ENCODE measurements around the gene ACOD1. TPM values are rescaled to one million over a fixed set of nuclear protein-coding genes. Genes with fewer than 3 reads are reported as not detected.
"Not testable (repeated sequence)": the region's sequence is repeated elsewhere in the genome, so short reads cannot be mapped to it uniquely, and the experiment has no call there.

ACOD1 gene
- total RNA-seq (2014; rRNA removed; shearing (Covaris generic)) = not detected in 2 replicates

DNA sequence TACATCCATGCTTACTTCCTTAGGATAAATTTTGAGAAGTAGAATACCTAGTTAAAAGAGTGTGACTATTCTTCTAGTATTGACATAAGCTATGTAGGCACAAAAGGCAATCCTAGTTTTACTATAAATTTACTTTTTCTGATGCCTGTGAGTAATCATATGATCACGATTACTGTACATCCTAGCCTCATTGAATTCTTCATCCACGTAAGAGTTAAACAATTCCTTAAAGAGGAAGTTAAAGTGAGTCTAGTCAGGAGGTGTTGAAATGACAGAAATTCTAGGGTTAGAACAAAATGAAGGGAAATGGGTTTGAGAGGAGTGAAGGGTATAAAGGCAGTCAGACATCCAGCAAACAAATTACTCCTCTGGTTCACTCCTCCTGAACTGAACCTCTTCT, at the start of gene ACOD1:
ACOD1 (plus strand) TSS at position 363 of the 400 bp plus-strand sequence. CDS start 48 bp downstream, outside the sequence.
- DNase-seq (ENCODE audit: low read depth) = no peak

DNA sequence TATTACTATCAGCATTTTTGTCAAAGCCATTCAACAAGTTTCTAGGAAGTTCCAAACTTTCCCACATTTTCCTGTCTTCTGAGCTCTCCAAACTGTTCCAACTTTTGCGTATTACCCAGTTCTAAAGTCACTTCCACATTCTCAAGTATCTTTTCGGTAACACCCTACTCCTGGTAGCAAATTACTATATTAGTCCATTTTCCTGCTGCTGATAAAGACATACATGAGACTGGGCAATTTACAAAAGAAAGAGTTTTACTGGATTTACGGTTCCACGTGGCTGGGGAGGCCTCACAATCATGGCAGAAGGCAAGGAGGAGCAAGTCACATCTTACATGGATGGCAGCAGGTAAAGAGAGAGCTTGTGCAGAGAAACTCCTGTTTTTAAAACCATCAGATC, 49.2 kb upstream of the ACOD1 start:
- not testable (repeated sequence) for DNase-seq (ENCODE audit: low read depth)

GRCh38 chr13:76903544-76904162, 44.7 kb upstream of the ACOD1 start:
- DNase-seq (ENCODE audit: low read depth) = peak; percentile 60

DNA sequence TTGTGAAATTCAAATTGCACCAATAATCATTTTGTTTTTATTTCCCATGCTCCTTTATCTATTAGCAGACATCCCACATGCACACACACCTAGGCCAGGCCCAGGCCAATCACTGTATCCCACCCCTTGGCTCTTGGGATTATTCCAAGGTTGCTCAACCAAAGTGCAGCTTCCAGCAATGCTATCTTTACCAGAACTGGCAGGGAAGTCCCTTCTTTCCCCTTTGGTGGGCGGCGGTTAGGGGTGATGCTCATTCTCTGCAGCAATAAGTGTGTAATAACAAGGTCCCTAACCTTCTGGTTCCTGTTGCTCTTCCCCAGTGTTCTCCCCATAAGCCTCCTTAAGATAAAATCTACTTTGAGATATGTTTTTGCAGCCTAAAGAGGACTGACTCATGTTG, 43.8 kb upstream of the ACOD1 start:
- no peak for DNase-seq (ENCODE audit: low read depth)

- DNase-seq (ENCODE audit: low read depth) = no peak
Measured at GRCh38 chr13:76912476-76912875, 35.8 kb upstream of the ACOD1 start.

DNA sequence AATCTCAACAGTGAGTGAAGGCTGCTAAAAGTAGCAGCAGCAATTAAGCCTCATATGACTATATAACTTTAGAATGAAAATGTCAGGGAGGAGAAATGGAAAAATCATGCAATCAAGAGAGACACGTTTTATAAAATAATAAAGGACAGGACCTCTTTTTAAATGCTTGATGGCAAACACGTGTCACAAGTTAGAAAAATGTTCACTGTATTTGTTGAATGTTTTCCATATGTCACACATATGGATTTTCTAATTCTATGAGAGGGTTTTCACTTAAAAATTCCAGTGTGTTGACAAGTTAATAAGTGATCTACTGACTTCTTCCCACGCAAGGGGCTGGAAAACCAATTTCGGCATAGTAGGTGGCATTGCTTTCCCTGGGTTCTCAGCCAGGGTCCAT, 34.4 kb upstream of the ACOD1 start:
- no peak for DNase-seq (ENCODE audit: low read depth)

GRCh38 chr13:76917095-76917494, 31.2 kb upstream of the ACOD1 start:
- DNase-seq (ENCODE audit: low read depth) = no peak

DNA sequence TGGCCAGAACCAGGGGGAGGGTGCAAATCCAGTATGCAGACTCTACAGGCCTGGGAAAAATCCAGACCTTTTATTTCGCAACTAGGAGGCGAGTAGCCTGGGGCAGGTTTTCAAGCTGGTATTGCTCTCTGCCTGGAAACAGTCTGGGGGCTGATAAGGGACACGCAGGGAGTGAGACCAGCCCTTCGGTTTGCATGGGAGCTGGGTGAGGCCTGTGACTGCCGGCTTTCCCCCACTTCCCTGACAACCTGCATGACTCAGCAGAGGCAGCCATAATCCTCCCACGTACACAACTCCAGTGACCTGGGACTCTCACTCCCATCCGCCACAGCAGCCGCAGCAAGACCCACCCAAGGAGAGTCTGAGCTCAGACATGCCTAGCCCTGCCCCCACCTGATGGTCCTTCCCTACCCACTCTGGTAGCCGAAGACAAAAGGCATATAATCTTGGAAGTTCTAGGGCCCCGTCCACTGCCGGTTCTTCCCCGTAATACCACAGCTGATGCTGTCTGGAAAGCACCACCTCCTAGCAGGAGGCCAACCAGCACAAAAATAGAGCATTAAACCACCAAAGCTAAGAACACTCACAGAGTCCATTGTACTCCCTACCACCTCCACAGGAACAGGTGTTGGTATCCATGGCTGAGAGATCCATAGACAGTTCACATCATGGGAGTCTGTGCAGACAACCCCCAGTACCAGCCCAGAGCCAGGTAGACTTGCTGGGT, 30.4 kb upstream of the ACOD1 start:
- peak; percentile 23 for DNase-seq (ENCODE audit: low read depth)

GRCh38 chr13:76921516-76921915, 26.8 kb upstream of the ACOD1 start:
- no peak for DNase-seq (ENCODE audit: low read depth)

DNA sequence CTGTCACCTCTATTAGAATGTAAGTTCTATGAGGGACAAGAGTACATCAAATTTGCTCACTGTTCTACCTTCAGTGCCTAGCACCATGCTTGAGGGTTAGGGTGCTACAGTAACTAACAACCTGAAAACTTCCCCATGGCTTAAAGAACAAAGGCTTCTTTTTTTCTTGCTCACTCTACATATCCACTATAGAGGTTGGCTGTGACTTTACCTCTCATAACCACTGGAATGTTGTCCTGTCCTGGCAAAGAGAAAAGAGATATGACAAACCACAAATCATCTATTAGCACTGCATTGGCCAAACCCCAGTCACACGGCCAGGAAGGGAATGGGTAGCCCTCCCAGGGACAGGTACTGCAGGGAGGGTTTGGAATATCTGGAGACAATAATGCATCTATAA, 23.2 kb upstream of the ACOD1 start:
- DNase-seq (ENCODE audit: low read depth) = no peak

GRCh38 chr13:76927955-76928354, 20.4 kb upstream of the ACOD1 start:
- DNase-seq (ENCODE audit: low read depth) = no peak

GRCh38 chr13:76928456-76928855, 19.9 kb upstream of the ACOD1 start:
- no peak for DNase-seq (ENCODE audit: low read depth)

DNA sequence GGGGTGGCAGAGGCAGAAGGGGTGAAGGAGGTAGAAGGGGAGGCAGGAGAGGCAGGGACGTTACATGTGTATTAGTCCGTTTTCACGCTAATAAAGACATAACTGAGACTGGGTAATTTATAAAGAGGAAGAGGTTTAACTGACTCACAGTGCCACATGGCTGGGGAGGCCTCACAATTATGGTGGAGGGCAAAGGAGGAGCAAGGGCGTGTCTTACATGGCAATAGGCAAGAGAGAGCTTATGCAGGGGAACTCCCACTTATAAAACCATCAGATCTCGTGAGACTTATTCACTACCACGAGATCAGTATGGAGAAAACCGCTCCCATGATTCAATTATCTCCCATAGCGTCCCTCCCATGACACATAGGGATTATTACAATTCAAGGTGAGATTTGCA, 19.0 kb upstream of the ACOD1 start:
- DNase-seq (ENCODE audit: low read depth) = no peak

DNA sequence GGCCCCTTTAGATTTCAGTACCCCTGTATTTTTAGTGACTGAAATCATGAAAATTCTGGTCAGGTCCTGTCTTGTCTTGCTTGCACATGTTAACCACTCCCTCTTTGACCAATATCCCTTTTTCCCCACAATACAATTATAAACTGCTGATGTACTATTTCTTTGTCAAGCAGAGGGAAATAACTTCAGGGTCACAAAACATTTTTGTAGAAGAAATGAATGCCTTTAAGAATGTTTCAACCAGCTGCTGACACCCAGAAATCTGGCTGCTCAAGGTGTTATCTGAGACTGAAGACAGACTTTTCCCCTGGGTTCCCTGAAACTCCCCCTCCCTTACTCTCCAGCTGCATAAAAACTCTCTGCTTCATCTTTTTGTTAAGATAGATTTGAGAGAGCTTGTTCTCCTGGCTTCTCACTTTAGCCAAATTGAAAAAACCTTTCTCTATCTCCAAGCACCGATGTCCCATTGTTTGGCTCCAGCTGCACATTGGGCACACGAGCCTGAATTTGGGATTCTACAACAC, 18.4 kb upstream of the ACOD1 start:
- no peak for DNase-seq (ENCODE audit: low read depth)

- no peak for DNase-seq (ENCODE audit: low read depth)
Measured at GRCh38 chr13:76932076-76932475, 16.2 kb upstream of the ACOD1 start.

- DNase-seq (ENCODE audit: low read depth) = no peak
Measured at GRCh38 chr13:76934671-76935070, 13.6 kb upstream of the ACOD1 start.

DNA sequence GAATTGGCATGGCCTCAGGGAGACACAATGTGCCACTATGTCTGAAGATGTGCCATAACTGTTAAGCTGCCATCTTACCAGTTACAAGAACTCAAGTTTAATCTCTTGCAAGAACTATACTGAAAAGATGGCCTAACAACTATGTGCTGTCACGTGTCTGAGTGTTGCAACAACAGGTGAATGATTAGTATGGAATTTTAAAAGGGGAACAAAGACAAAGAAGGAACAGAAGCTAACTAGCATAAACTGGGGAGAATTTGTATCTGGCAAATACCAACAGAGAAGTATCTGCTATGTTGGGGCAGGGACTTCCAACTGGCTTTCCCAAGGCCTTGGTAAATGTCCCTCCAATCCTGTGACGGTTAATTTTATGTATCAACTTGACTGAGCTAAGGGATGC, 11.5 kb upstream of the ACOD1 start:
- DNase-seq (ENCODE audit: low read depth) = no peak

- DNase-seq (ENCODE audit: low read depth) = peak; percentile 85
Measured at GRCh38 chr13:76937281-76937820, 11.0 kb upstream of the ACOD1 start.

GRCh38 chr13:76939215-76939614, 9.1 kb upstream of the ACOD1 start:
- no peak for DNase-seq (ENCODE audit: low read depth)

GRCh38 chr13:76942363-76942762, 5.9 kb upstream of the ACOD1 start:
- no peak for DNase-seq (ENCODE audit: low read depth)

DNA sequence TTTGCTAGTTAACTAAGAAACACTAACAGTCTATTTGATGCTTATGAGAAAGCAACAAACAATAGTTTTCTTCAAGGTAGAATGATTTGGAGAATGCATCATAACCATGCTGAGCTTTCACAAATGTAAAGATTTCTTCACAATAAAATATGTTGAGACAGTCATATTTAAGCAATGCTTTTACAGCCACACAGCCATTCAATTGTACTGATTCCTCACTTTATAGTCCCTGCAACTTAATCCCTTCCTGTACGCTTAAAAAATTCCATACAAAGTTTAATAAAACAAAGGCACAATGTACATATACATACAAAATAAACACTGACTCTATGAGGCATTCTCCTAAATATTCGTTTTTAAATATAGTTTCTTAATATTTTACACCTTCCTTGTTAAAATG, 4.7 kb upstream of the ACOD1 start:
- DNase-seq (ENCODE audit: low read depth) = no peak

DNA sequence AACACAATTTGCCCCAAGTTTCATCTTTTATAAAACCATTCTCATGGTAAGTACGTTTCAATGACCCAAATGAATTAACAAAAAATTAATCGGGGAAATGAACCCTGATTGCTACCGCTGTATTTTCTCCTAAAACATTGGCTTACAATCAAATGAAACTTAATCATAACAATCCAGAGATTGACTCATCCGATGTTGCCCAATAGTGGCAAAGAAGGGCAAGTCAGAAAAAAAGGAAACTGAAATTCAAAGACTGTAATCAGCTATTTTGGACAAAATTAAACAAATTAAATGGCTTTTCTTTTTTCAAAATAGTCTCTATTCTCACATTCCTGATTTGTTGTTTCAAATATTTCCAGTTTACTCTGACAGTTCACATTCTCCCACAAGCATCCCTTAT, 3.9 kb upstream of the ACOD1 start:
- peak; percentile 27 for DNase-seq (ENCODE audit: low read depth)

GRCh38 chr13:76950101-76950500, 1.8 kb downstream of the ACOD1 start:
- no peak for DNase-seq (ENCODE audit: low read depth)
